Measurements from ENCODE around the gene ACTG1.

GRCh38 chr17:81462506-81463125, 50.0 kb downstream of the ACTG1 start:
- TF ChIP-seq CTCF (IDR thresholded peaks at IDR 0.05), result no peak
- no peak for TF ChIP-seq POLR2A (IDR thresholded peaks at IDR 0.05)

Measured in thyroid gland (tissue), 4 donors.